ENCODE data around the gene CTNNBL1.

DNA sequence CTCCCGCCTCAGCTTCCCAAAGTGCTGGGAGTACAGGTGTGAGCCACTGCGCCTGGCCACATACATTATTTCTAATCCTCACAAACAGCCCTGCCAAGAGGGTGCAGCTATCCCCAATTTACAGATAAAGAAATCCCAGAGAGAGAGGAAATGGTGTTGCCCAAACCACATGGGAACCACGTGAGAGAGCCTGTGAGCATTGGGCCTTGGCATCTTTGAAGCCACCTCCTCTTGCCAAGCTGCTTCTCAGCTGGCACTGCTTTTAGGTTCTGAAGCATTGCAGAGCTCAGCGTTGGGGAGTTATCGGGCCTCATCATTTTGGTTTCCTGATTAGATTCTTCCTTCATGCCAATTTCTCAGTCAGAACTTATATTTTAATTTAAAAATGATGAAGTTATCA, 80.3 kb downstream of the CTNNBL1 start:
- TF ChIP-seq, protein P1, sequence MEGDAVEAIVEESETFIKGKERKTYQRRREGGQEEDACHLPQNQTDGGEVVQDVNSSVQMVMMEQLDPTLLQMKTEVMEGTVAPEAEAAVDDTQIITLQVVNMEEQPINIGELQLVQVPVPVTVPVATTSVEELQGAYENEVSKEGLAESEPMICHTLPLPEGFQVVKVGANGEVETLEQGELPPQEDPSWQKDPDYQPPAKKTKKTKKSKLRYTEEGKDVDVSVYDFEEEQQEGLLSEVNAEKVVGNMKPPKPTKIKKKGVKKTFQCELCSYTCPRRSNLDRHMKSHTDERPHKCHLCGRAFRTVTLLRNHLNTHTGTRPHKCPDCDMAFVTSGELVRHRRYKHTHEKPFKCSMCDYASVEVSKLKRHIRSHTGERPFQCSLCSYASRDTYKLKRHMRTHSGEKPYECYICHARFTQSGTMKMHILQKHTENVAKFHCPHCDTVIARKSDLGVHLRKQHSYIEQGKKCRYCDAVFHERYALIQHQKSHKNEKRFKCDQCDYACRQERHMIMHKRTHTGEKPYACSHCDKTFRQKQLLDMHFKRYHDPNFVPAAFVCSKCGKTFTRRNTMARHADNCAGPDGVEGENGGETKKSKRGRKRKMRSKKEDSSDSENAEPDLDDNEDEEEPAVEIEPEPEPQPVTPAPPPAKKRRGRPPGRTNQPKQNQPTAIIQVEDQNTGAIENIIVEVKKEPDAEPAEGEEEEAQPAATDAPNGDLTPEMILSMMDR (IDR thresholded peaks at IDR 0.05; ENCODE audit: insufficient read depth, low read length), result no peak
- TF ChIP-seq SPI1 (IDR thresholded peaks at IDR 0.05; ENCODE audit: borderline replicate concordance, low read depth), result no peak
